Measurements from ENCODE around the gene MGAT5.

Gene MGAT5

GRCh38 chr2:134244086-134244485 lies 9.8 kb upstream of the MGAT5 start:
- Histone ChIP-seq H3K27ac (ENCODE audit: extremely low read depth, low read depth, low read length) (no peak overlapping the region), H3K4me3 (ENCODE audit: low read depth, low read length) (no peak overlapping the region), H3K4me1 (ENCODE audit: control insufficient read depth, insufficient read depth, low read length) (no peaks in the 10 kb centered on the region), H3K9me3 (ENCODE audit: control insufficient read depth, insufficient read depth, low read depth, low read length) (no peaks in the 10 kb centered on the region), H3K36me3 (ENCODE audit: control insufficient read depth in 2 of 2, insufficient read depth in 1 of 2, low read length in 2 of 2) (no peaks in the 10 kb centered on the region)
- CTCF ChIA-PET: interaction anchor here (0.9 to 5.3 kb wide), 12 partner anchors 12 to 367 kb away, joined by 3 to 53 read pairs (median 8); no protein-coding TSS in a partner anchor
- POLR2A ChIA-PET: no interaction called here
- TF ChIP-seq GLIS2 (tag by site-specific recombination; IDR thresholded peaks at IDR 0.05) (no peak), ZFP3 (tag by site-specific recombination; IDR thresholded peaks at IDR 0.05; ENCODE audit: low read depth) (no peak), ZNF174 (tag by site-specific recombination; IDR thresholded peaks at IDR 0.05) (no peak)

DNA sequence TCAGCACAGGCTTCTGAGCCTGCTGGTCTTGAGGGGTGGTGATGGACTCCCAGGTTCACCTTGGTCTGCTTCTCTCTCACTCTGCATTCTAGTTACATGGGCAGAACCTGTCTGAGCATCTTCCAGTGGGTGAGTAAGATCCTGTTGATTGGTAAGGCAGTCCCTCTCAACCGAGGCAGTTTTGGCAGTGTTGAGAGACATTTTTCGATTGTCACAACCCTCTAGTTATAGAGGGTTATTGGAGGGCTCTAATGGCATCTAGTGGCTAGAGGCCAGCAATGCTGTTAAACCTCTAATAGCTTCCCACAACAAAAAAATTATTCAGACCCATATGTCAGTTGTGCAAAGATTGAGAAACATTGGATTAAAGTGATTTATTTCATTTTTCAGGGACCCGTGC lies 9.3 kb upstream of the MGAT5 start:
- CTCF ChIA-PET: interaction anchor here (0.6 to 5.3 kb wide), 25 partner anchors 9 to 881 kb away, joined by 3 to 53 read pairs (median 4); partner anchors contain the start of gene MGAT5
- H3K4me3 ChIP-seq (ENCODE audit: low read depth, low read length): no peak overlapping the region
- POLR2A ChIA-PET: no interaction called here
- no peaks in the 10 kb centered on the region for H3K9me3 ChIP-seq (ENCODE audit: control insufficient read depth, insufficient read depth, low read depth, low read length)
- H3K27ac ChIP-seq (ENCODE audit: extremely low read depth, low read depth, low read length): no peak overlapping the region
- no peaks in the 10 kb centered on the region for H3K4me1 ChIP-seq (ENCODE audit: control insufficient read depth, insufficient read depth, low read length)
- TF ChIP-seq MYNN (tag by site-specific recombination; IDR thresholded peaks at IDR 0.05; ENCODE audit: borderline replicate concordance) (no peak), ZNF473 (tag by site-specific recombination; IDR thresholded peaks at IDR 0.05) (no peak), GLIS1 (tag by site-specific recombination; IDR thresholded peaks at IDR 0.05) (no peak), ZNF621 (tag by site-specific recombination; IDR thresholded peaks at IDR 0.05) (no peak), ZNF184 (tag by site-specific recombination; IDR thresholded peaks at IDR 0.05) (no peak), ZNF521 (tag by site-specific recombination; IDR thresholded peaks at IDR 0.05) (no peak), SCRT2 (tag by site-specific recombination; IDR thresholded peaks at IDR 0.05) (no peak), ZNF266 (tag by site-specific recombination; IDR thresholded peaks at IDR 0.05; ENCODE audit: low read depth) (no peak), ZNF585B (tag by site-specific recombination; IDR thresholded peaks at IDR 0.05) (no peak), ZNF37A (tag by site-specific recombination; IDR thresholded peaks at IDR 0.05) (no peak), KLF1 (tag by site-specific recombination; IDR thresholded peaks at IDR 0.05) (no peak), ZNF140 (tag by site-specific recombination; IDR thresholded peaks at IDR 0.05) (no peak), KLF10 (tag by site-specific recombination; IDR thresholded peaks at IDR 0.05) (no peak), ZNF561 (tag by site-specific recombination; IDR thresholded peaks at IDR 0.05; ENCODE audit: borderline replicate concordance) (no peak), HIC1 (tag by site-specific recombination; IDR thresholded peaks at IDR 0.05) (no peak), GLI4 (tag by site-specific recombination; IDR thresholded peaks at IDR 0.05) (no peak)
- H3K36me3 ChIP-seq (ENCODE audit: control insufficient read depth in 2 of 2, insufficient read depth in 1 of 2, low read length in 2 of 2): no peaks in the 10 kb centered on the region

DNA sequence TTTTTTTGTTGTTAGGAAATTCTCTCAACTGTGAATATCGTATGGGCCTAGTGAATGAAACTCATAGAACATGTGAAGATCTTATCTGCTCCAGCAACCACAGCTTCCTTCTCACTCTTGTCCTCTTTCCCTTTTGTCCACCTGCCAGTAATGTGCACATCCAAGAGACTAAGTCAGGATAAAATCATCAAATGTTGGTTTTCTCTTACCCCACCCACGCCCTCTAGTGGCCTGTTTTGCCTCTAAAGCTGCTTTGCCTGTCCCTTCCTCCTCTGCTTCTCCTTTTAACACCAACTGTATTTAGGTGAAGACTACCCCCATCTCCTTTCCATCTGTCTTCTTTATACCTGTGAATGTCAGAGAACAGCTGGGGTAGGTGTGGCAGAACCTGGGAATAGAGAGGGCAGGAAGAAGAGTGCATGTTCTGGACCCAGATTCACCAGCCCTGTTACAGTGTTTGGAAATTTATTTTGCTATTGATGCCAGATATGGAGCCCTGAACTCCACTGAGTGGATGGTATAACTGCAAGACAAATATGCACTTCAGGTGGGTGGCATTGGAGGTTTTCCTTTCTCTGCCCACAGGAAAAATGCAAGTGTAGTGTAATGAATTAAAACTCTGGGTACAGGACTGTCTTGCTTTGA lies 8.4 kb upstream of the MGAT5 start:
- Histone ChIP-seq H3K9me3 (ENCODE audit: control insufficient read depth, insufficient read depth, low read depth, low read length) (no peaks in the 10 kb centered on the region), H3K27ac (ENCODE audit: extremely low read depth, low read depth, low read length) (no peak overlapping the region), H3K4me3 (ENCODE audit: low read depth, low read length) (no peak overlapping the region), H3K36me3 (ENCODE audit: control insufficient read depth in 2 of 2, insufficient read depth in 1 of 2, low read length in 2 of 2) (no peaks in the 10 kb centered on the region), H3K4me1 (ENCODE audit: control insufficient read depth, insufficient read depth, low read length) (no peaks in the 10 kb centered on the region)
- POLR2A ChIA-PET: interaction anchor here (1.0 kb wide), 1 partner anchor 9 kb away, joined by 3 read pairs; the partner anchor contains the start of gene MGAT5
- CTCF ChIA-PET: interaction anchor here (0.6 to 5.3 kb wide), 43 partner anchors 10 to 882 kb away, joined by 3 to 53 read pairs (median 4); partner anchors contain the start of gene MGAT5
- TF ChIP-seq, protein P1, sequence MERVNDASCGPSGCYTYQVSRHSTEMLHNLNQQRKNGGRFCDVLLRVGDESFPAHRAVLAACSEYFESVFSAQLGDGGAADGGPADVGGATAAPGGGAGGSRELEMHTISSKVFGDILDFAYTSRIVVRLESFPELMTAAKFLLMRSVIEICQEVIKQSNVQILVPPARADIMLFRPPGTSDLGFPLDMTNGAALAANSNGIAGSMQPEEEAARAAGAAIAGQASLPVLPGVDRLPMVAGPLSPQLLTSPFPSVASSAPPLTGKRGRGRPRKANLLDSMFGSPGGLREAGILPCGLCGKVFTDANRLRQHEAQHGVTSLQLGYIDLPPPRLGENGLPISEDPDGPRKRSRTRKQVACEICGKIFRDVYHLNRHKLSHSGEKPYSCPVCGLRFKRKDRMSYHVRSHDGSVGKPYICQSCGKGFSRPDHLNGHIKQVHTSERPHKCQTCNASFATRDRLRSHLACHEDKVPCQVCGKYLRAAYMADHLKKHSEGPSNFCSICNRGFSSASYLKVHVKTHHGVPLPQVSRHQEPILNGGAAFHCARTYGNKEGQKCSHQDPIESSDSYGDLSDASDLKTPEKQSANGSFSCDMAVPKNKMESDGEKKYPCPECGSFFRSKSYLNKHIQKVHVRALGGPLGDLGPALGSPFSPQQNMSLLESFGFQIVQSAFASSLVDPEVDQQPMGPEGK (tag by site-specific recombination; IDR thresholded peaks at IDR 0.05): no peak
- no peak for TF ChIP-seq ZNF473 (tag by site-specific recombination; IDR thresholded peaks at IDR 0.05)
- TF ChIP-seq ZNF366 (tag by site-specific recombination; conservative IDR thresholded peaks at IDR 0.05): no peak
- peak; percentile 56 for TF ChIP-seq ZNF654 (tag by site-specific recombination; IDR thresholded peaks at IDR 0.05; ENCODE audit: low read depth)
- TF ChIP-seq MEIS1 (CRISPR knock-in tag; IDR thresholded peaks at IDR 0.05; ENCODE audit: borderline replicate concordance): no peak
- TF ChIP-seq, protein P2, sequence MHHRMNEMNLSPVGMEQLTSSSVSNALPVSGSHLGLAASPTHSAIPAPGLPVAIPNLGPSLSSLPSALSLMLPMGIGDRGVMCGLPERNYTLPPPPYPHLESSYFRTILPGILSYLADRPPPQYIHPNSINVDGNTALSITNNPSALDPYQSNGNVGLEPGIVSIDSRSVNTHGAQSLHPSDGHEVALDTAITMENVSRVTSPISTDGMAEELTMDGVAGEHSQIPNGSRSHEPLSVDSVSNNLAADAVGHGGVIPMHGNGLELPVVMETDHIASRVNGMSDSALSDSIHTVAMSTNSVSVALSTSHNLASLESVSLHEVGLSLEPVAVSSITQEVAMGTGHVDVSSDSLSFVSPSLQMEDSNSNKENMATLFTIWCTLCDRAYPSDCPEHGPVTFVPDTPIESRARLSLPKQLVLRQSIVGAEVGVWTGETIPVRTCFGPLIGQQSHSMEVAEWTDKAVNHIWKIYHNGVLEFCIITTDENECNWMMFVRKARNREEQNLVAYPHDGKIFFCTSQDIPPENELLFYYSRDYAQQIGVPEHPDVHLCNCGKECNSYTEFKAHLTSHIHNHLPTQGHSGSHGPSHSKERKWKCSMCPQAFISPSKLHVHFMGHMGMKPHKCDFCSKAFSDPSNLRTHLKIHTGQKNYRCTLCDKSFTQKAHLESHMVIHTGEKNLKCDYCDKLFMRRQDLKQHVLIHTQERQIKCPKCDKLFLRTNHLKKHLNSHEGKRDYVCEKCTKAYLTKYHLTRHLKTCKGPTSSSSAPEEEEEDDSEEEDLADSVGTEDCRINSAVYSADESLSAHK (tag by site-specific recombination; IDR thresholded peaks at IDR 0.05): no peak
